K562 (cell line): ENCODE data around the gene LMAN1L. TPM values are rescaled to one million over a fixed set of nuclear protein-coding genes. Genes with fewer than 3 reads are reported as not detected.
A peak's percentile ranks its signal among the peaks of the same experiment; 100 is the strongest.

Experiments used
- ATAC-seq: fragments of 200-7000 bp; cut with Tn5 transposase; 3 replicates; pipeline ENCODE4 v1.9.1; 2020; ENCODE audit warnings: moderate library complexity
- BruUV-seq: library from RNA; stranded (reverse); fragments of 400-500 nt; replicated peaks from 2 replicates; lab custom pipeline; 2021; lab: Mats Ljungman, UMichigan
- CTCF ChIA-PET: fragments of 300-600 bp; formaldehyde crosslinking; extraction: SDS; loops from one replicate; lab custom pipeline; 2021; ENCODE audit warnings: low intra/inter-chr PET ratio; lab: Yijun Ruan, JAX
- POLR2A ChIA-PET: fragments of 300-600, 350-650 bp; sonication (Branson Sonifier 250); formaldehyde crosslinking; extraction: SDS; loops from one replicate; lab custom pipeline; 2021; ENCODE audit warnings: antibody characterized with exemption, inconsistent platforms; lab: Yijun Ruan, JAX
- DNase-seq, 4 experiments: peaks; one replicate each; pipeline versions ENCODE4 v3.0.0 to v3.0.0-alpha.2; 2011 to 2018; ENCODE audit warnings: low spot score in 3 of 4, mixed read lengths in 3 of 4; ENCODE audit errors: extremely low read depth in 1 of 4
- FAIRE-seq: peaks from 2 replicates; lab custom pipeline; 2011; peaks lifted over from hg19 to GRCh38; lab: Jason Lieb, UNC
- H2AFZ ChIP-seq: 2 replicates; pipeline ENCODE4 v1.6.0; 2011; ENCODE audit warnings: low read depth, low read length, control low read depth, inconsistent platforms
- H3K27ac ChIP-seq: fragments of 200-600 bp; 3 replicates; pipeline ENCODE4 v1.8.0; 2011; ENCODE audit warnings: low read depth, mild to moderate bottlenecking, control low read depth, inconsistent platforms, low read length, moderate library complexity, mixed read lengths; ENCODE audit errors: extremely low read depth
- H3K27me3 ChIP-seq, 2 experiments: fragments of 300-600 bp in 1 of 2; 2 replicates in 1 of 2; 3 replicates in 1 of 2; pipeline versions ENCODE4 v1.6.0 to v1.8.0; 2011; ENCODE audit warnings: inconsistent platforms in 2 of 2, low read length in 2 of 2, mild to moderate bottlenecking in 1 of 2, mixed read lengths in 1 of 2, moderate library complexity in 1 of 2; ENCODE audit not compliant: control insufficient read depth in 2 of 2, insufficient read depth in 2 of 2
- H3K36me3 ChIP-seq: fragments of 300-600 bp; 3 replicates; pipeline ENCODE4 v1.8.0; 2011; ENCODE audit warnings: mild to moderate bottlenecking, low read length, inconsistent platforms; ENCODE audit not compliant: control insufficient read depth, insufficient read depth
- H3K4me1 ChIP-seq, 2 experiments: fragments of 200-600 bp in 1 of 2; replicated peaks in 1 of 2; 2 replicates in 1 of 2; 3 replicates in 1 of 2; pipeline versions ENCODE4 v1.5.1 to v1.8.0; 2011; ENCODE audit warnings: inconsistent platforms in 2 of 2, low read length in 2 of 2, mild to moderate bottlenecking in 1 of 2, mixed read lengths in 1 of 2, moderate library complexity in 1 of 2; ENCODE audit not compliant: control insufficient read depth in 2 of 2, insufficient read depth in 2 of 2
- H3K4me2 ChIP-seq: 2 replicates; pipeline ENCODE4 v1.6.1; 2011; ENCODE audit warnings: low read length, control low read depth, inconsistent platforms, mixed read lengths; ENCODE audit not compliant: insufficient read depth
- H3K4me3 ChIP-seq: fragments of 200-600 bp; sonication (generic), shearing (Covaris generic); 2 replicates; pipeline ENCODE4 v1.5.1; 2016; ENCODE audit warnings: control low read depth, inconsistent platforms
- H3K79me2 ChIP-seq: fragments of 200-600 bp; 3 replicates; pipeline ENCODE4 v1.8.0; 2011; ENCODE audit warnings: low read length, inconsistent platforms; ENCODE audit not compliant: control insufficient read depth, insufficient read depth
- H3K9ac ChIP-seq, 2 experiments: 2 replicates each; pipeline versions ENCODE4 v1.6.0 to v1.6.1; 2011; ENCODE audit warnings: low read depth in 2 of 2, low read length in 2 of 2, control low read depth in 1 of 2, inconsistent platforms in 1 of 2, mild to moderate bottlenecking in 1 of 2, mixed read lengths in 1 of 2; ENCODE audit not compliant: insufficient read depth in 1 of 2
- H3K9me1 ChIP-seq: one replicate; pipeline ENCODE4 v1.6.0; 2011; ENCODE audit warnings: inconsistent platforms, mild to moderate bottlenecking, low read length, moderate library complexity; ENCODE audit not compliant: control insufficient read depth, insufficient read depth
- H3K9me3 ChIP-seq: replicated peaks from 2 replicates; pipeline ENCODE4 v1.5.1; 2011; ENCODE audit warnings: low read depth, low read length, inconsistent platforms; ENCODE audit not compliant: control insufficient read depth, insufficient read depth
- H4K20me1 ChIP-seq: replicated peaks from 2 replicates; pipeline ENCODE4 v1.6.1; 2011; ENCODE audit warnings: low read length, inconsistent platforms, mixed read lengths; ENCODE audit not compliant: control insufficient read depth, insufficient read depth
- KDM1A ChIP-seq, 2 experiments: fragments of 450-650 bp; IDR thresholded peaks; 2 replicates each; pipeline ENCODE4 v1.6.1; 2016; ENCODE audit warnings: mild to moderate bottlenecking in 2 of 2
- KLF16 ChIP-seq: IDR thresholded peaks from 2 replicates; pipeline ENCODE4 v1.6.1; 2016; ENCODE audit warnings: antibody characterized with exemption
- LARP7 ChIP-seq: fragments of 450-650 bp; IDR thresholded peaks from 2 replicates; pipeline ENCODE4 v1.6.1; 2016
- MCM2 ChIP-seq: fragments of 450-650 bp; IDR thresholded peaks from 2 replicates; pipeline ENCODE4 v1.6.1; 2017; ENCODE audit warnings: low read depth, mild to moderate bottlenecking
- SRF ChIP-seq, 2 experiments: fragments of 250-450, 450-650 bp in 1 of 2; sonication (Bioruptor Pico) in 1 of 2; sonication (generic) in 1 of 2; formaldehyde crosslinking; IDR thresholded peaks; 2 replicates each; pipeline versions ENCODE4 v1.5.0 to v1.5.1; 2020 to 2022; ENCODE audit warnings: mild to moderate bottlenecking in 1 of 2, missing genetic modification reagents in 1 of 2
- TRIM28 ChIP-seq: fragments of 450-650 bp; IDR thresholded peaks from 2 replicates; pipeline ENCODE4 v1.6.1; 2017
- WGBS: fragments of 100-300 bp; shearing (Covaris generic); methylation state at CpG from one replicate; pipeline ENCODE4 v1.1.6; 2016; ENCODE audit warnings: low coverage, mixed read lengths; ENCODE audit not compliant: insufficient coverage; ENCODE audit errors: missing lambda C conversion rate; 5-methylcytosine and 5-hydroxymethylcytosine counted together
- in situ Hi-C: fragments of 300-500 bp; cut with MboI; formaldehyde crosslinking; loops from 4 replicates; pipeline ENCODE4 v1.15.0; 2018; ENCODE audit warnings: inconsistent platforms, mixed read lengths
- intact Hi-C: fragments of 100-400 bp; cut with micrococcal nuclease; formaldehyde crosslinking; loops from 2 replicates; pipeline ENCODE4 v1.14.2; 2022
- polyA plus RNA-seq, 8 experiments: library from polyadenylated mRNA; depleted of rRNA in 4 of 8; stranded (reverse) in 5 of 8; unstranded in 3 of 8; fragments of >200 nt; fragmentation: Nextera tagmentation in 2 of 8; fragmentation: Illumina TruSeq in 1 of 8; extraction: Ambion mirVana in 2 of 8; extraction: Trizol in 1 of 8; gene quantifications; 2 replicates each; pipeline versions ENCODE4 v1.2.1 to v1.2.3, GENCODE V29; 2011 to 2014; ENCODE audit warnings: inconsistent platforms in 1 of 8, missing spikeins in 1 of 8
- total RNA-seq, 7 experiments: library from RNA; depleted of rRNA in 6 of 7; stranded (reverse); fragments of >200 nt in 6 of 7; fragmentation: Illumina TruSeq in 2 of 7; extraction: Trizol in 2 of 7; gene quantifications; 2 replicates each; pipeline versions ENCODE4 v1.2.1 to v1.2.3, GENCODE V29; 2011 to 2021; ENCODE audit warnings: low replicate concordance in 1 of 7
- TF ChIP-seq, protein P1 (sequence below): fragments of 200-800 bp; sonication (Bioruptor generic); IDR thresholded peaks from 2 replicates; pipeline ENCODE4 v1.6.1; 2017; ENCODE audit warnings: missing genetic modification characterization, missing compliant biosample characterization
- TF ChIP-seq, protein P2 (sequence below): fragments of 250-450 bp; sonication (Bioruptor Pico); IDR thresholded peaks from 2 replicates; pipeline ENCODE4 v1.4.0; 2020
- TF ChIP-seq, protein P3 (sequence below), 2 experiments: fragments of 450-650 bp in 1 of 2; sonication (generic) in 1 of 2; formaldehyde crosslinking in 1 of 2; IDR thresholded peaks in 1 of 2; conservative IDR thresholded peaks in 1 of 2; 2 replicates each; pipeline versions ENCODE4 v1.6.1 to v1.8.1; 2016 to 2023; ENCODE audit warnings: mild to moderate bottlenecking in 2 of 2, moderate library complexity in 2 of 2, inconsistent platforms in 1 of 2, missing genetic modification reagents in 1 of 2

The LMAN1L gene
- total and polyA plus RNA-seq, 9 of the 15 experiments (the other 6 are each of a cell fraction or from before 2014, with no cell fraction given), result not detected

DNA sequence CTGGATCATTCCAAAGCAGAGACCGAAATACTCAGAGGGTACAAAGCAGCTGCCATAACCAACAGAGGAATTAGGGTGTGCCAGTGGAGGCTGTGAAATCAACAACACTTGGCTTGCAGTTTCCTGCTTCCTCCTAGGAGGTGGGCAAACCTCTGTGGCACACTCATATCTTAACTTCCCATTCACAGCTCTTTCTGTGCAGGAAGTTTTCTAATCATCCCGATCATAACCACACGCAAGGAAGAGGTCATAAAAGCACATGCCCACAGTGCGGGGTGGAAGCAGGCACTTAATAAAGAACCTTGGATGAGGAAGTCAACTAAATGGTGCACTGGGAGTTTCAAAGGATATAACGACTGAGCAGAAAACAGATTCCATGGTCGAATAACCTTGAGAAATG is 55.4 kb downstream of the LMAN1L start:
- Histone ChIP-seq H4K20me1 (peaks cover 10% of the 10 kb centered on the region; the same call in 1 of the 2 replicates), H3K36me3 (peaks cover 45% of the 10 kb centered on the region)
- intact Hi-C loops, result no loop called here
- TF ChIP-seq SRF (CRISPR knock-in tag; IDR thresholded peaks at IDR 0.05) (no peak), LARP7 (no peak), KDM1A (IDR thresholded peaks at IDR 0.05) (no peak), MCM2 (no peak), KLF16 (no peak), TRIM28 (0 out of 2 replicates have a peak, but pooled peaks have one; percentile 11)
- TF ChIP-seq, protein P1, sequence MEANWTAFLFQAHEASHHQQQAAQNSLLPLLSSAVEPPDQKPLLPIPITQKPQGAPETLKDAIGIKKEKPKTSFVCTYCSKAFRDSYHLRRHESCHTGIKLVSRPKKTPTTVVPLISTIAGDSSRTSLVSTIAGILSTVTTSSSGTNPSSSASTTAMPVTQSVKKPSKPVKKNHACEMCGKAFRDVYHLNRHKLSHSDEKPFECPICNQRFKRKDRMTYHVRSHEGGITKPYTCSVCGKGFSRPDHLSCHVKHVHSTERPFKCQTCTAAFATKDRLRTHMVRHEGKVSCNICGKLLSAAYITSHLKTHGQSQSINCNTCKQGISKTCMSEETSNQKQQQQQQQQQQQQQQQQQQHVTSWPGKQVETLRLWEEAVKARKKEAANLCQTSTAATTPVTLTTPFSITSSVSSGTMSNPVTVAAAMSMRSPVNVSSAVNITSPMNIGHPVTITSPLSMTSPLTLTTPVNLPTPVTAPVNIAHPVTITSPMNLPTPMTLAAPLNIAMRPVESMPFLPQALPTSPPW, result no peak
- TF ChIP-seq, protein P2, sequence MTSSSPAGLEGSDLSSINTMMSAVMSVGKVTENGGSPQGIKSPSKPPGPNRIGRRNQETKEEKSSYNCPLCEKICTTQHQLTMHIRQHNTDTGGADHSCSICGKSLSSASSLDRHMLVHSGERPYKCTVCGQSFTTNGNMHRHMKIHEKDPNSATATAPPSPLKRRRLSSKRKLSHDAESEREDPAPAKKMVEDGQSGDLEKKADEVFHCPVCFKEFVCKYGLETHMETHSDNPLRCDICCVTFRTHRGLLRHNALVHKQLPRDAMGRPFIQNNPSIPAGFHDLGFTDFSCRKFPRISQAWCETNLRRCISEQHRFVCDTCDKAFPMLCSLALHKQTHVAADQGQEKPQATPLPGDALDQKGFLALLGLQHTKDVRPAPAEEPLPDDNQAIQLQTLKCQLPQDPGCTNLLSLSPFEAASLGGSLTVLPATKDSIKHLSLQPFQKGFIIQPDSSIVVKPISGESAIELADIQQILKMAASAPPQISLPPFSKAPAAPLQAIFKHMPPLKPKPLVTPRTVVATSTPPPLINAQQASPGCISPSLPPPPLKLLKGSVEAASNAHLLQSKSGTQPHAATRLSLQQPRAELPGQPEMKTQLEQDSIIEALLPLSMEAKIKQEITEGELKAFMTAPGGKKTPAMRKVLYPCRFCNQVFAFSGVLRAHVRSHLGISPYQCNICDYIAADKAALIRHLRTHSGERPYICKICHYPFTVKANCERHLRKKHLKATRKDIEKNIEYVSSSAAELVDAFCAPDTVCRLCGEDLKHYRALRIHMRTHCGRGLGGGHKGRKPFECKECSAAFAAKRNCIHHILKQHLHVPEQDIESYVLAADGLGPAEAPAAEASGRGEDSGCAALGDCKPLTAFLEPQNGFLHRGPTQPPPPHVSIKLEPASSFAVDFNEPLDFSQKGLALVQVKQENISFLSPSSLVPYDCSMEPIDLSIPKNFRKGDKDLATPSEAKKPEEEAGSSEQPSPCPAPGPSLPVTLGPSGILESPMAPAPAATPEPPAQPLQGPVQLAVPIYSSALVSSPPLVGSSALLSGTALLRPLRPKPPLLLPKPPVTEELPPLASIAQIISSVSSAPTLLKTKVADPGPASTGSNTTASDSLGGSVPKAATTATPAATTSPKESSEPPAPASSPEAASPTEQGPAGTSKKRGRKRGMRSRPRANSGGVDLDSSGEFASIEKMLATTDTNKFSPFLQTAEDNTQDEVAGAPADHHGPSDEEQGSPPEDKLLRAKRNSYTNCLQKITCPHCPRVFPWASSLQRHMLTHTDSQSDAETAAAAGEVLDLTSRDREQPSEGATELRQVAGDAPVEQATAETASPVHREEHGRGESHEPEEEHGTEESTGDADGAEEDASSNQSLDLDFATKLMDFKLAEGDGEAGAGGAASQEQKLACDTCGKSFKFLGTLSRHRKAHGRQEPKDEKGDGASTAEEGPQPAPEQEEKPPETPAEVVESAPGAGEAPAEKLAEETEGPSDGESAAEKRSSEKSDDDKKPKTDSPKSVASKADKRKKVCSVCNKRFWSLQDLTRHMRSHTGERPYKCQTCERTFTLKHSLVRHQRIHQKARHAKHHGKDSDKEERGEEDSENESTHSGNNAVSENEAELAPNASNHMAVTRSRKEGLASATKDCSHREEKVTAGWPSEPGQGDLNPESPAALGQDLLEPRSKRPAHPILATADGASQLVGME, result no peak
- TF ChIP-seq, protein P3, sequence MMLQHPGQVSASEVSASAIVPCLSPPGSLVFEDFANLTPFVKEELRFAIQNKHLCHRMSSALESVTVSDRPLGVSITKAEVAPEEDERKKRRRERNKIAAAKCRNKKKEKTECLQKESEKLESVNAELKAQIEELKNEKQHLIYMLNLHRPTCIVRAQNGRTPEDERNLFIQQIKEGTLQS (IDR thresholded peaks at IDR 0.05), result no peak
- TF ChIP-seq, protein P3 (CRISPR knock-in tag; conservative IDR thresholded peaks at IDR 0.05), result no peak
- TF ChIP-seq, all 486 proteins: peak for 1
- Histone ChIP-seq H3K79me2 (peaks cover 74% of the 10 kb centered on the region), H3K9ac (no peak overlapping the region), H3K27me3 (no peaks in the 10 kb centered on the region), H2AFZ (no peak overlapping the region), H3K4me1 (peaks cover 16 to 22% of the 10 kb centered on the region in 2 experiments; a peak in 3 of 5 replicates), H3K9me1 (peaks cover 7% of the 10 kb centered on the region), H3K4me3 (no peak overlapping the region), H3K9me3 (no peaks in the 10 kb centered on the region; the same call in 1 of the 2 replicates), H3K4me2 (no peak overlapping the region), H3K27ac (no peak overlapping the region)
- CTCF ChIA-PET, result no interaction called here
- no TSS peak for BruUV-seq
- POLR2A ChIA-PET, result interaction anchor here (0.5 to 0.7 kb wide), 2 partner anchors 97 to 169 kb away, joined by 3 read pairs; no protein-coding TSS in a partner anchor
- WGBS, result 87% methylated on average over 6 of the region's 6 CpGs
- ATAC-seq (no peak), FAIRE-seq (no peak), DNase-seq (no peak)
- in situ Hi-C loops, result no loop called here
